CD4-positive, alpha-beta T cell treated with Interleukin-17A for 4 hours (primary cell): Measurements from ENCODE around the gene NIT1.
"Not testable (repeated sequence)": the region's sequence is repeated elsewhere in the genome, so short reads cannot be mapped to it uniquely, and the experiment has no call there.

Source experiments
- DNase-seq: peaks from one replicate; pipeline ENCODE4 v3.0.0-alpha.2; 2020; ENCODE audit warnings: mixed read lengths

Gene NIT1

GRCh38 chr1:161115132-161115711, 2.7 kb upstream of the NIT1 start:
- peak; percentile 26 for DNase-seq

- not testable (repeated sequence) for DNase-seq
These were observed 1.9 kb upstream of the NIT1 start for GRCh38 chr1:161115961-161116360.

- DNase-seq, result peak; percentile 58
These were observed 1.4 kb downstream of the NIT1 start for GRCh38 chr1:161119092-161119903.

- no peak for DNase-seq
These were observed 3.2 kb downstream of the NIT1 start for GRCh38 chr1:161121042-161121650.

- no peak for DNase-seq
These were observed 3.9 kb downstream of the NIT1 start for GRCh38 chr1:161121834-161122233.

- no peak for DNase-seq
These were observed 5.1 kb downstream of the NIT1 start for GRCh38 chr1:161122967-161123366.

- DNase-seq, result no peak
These were observed 9.7 kb downstream of the NIT1 start for GRCh38 chr1:161127649-161128048.

GRCh38 chr1:161128591-161129420, 10.9 kb downstream of the NIT1 start:
- no peak for DNase-seq

- no peak for DNase-seq
These were observed 12.4 kb downstream of the NIT1 start for GRCh38 chr1:161130266-161130665.

GRCh38 chr1:161131523-161132409, 13.9 kb downstream of the NIT1 start:
- no peak for DNase-seq

- DNase-seq, result peak; percentile 90
These were observed 14.7 kb downstream of the NIT1 start, which contains the start of gene DEDD for GRCh38 chr1:161132410-161133219. DEDD (minus strand) TSS chr1:161132667; CDS start chr1:161124462, 8,205 bp downstream.

- DNase-seq, result no peak
These were observed 15.4 kb downstream of the NIT1 start for GRCh38 chr1:161133220-161133740.

GRCh38 chr1:161137881-161138280, 20.0 kb downstream of the NIT1 start:
- no peak for DNase-seq

GRCh38 chr1:161138431-161138830, 20.5 kb downstream of the NIT1 start:
- no peak for DNase-seq

GRCh38 chr1:161139766-161140165, 21.9 kb downstream of the NIT1 start:
- peak; percentile 67 for DNase-seq

- DNase-seq, result no peak
These were observed 23.0 kb downstream of the NIT1 start for GRCh38 chr1:161140755-161141400.

- DNase-seq, result no peak
These were observed 27.9 kb downstream of the NIT1 start for GRCh38 chr1:161145832-161146231.

GRCh38 chr1:161153176-161153575, 35.3 kb downstream of the NIT1 start:
- DNase-seq, result no peak

GRCh38 chr1:161153682-161154337, 35.9 kb downstream of the NIT1 start, which contains the start of gene UFC1:
UFC1 (plus strand) TSS chr1:161153978; CDS start chr1:161153998, 20 bp downstream.
- peak; percentile 80 for DNase-seq

- no peak for DNase-seq
These were observed 40.0 kb downstream of the NIT1 start for GRCh38 chr1:161157867-161158266.
